Smooth muscle cell (in vitro differentiated cells): ENCODE results near the gene ASCC3. TPM values are rescaled to one million over a fixed set of nuclear protein-coding genes. Genes with fewer than 3 reads are reported as not detected.
A peak's percentile ranks its signal among the peaks of the same experiment; 100 is the strongest.

Experiments
- DNase-seq: peaks from one replicate; lab custom pipeline; 2025; ENCODE audit not compliant: unreplicated experiment; lab: John Stamatoyannopoulos, UW
- H2AFZ ChIP-seq: fragments of 200-600 bp; sonication (generic); 2 replicates; pipeline ENCODE4 v1.6.0; 2016; ENCODE audit warnings: antibody characterized with exemption, low read depth, mild to moderate bottlenecking
- H3F3A ChIP-seq: fragments of 200-600 bp; sonication (generic); 2 replicates; pipeline ENCODE4 v1.6.0; 2017; ENCODE audit warnings: antibody characterized with exemption, low read depth
- H3K27ac ChIP-seq: fragments of 200-600 bp; sonication (generic); 2 replicates; pipeline ENCODE4 v1.5.1; 2016; ENCODE audit warnings: low read depth, mild to moderate bottlenecking
- H3K27me3 ChIP-seq: fragments of 200-600 bp; sonication (generic); 2 replicates; pipeline ENCODE4 v1.6.1; 2016; ENCODE audit warnings: low read depth, mild to moderate bottlenecking
- H3K36me3 ChIP-seq: fragments of 200-600 bp; sonication (generic); 2 replicates; pipeline ENCODE4 v1.5.1; 2016; ENCODE audit warnings: low read depth
- H3K4me1 ChIP-seq: fragments of 200-600 bp; sonication (generic); 2 replicates; pipeline ENCODE4 v1.5.1; 2016; ENCODE audit warnings: low read depth
- H3K4me2 ChIP-seq: fragments of 200-600 bp; sonication (generic); 2 replicates; pipeline ENCODE4 v1.6.0; 2016; ENCODE audit warnings: mild to moderate bottlenecking
- H3K4me3 ChIP-seq: fragments of 200-600 bp; sonication (generic); 2 replicates; pipeline ENCODE4 v1.5.1; 2016; ENCODE audit warnings: mild to moderate bottlenecking
- H3K79me2 ChIP-seq: fragments of 200-600 bp; sonication (generic); 2 replicates; pipeline ENCODE4 v1.6.0; 2016; ENCODE audit warnings: low read depth, mild to moderate bottlenecking
- H3K9ac ChIP-seq: fragments of 200-600 bp; sonication (generic); 2 replicates; pipeline ENCODE4 v1.6.0; 2016; ENCODE audit warnings: low read depth
- H3K9me3 ChIP-seq: fragments of 200-600 bp; sonication (generic); replicated peaks from 2 replicates; pipeline ENCODE4 v1.5.1; 2016; ENCODE audit warnings: low read depth
- H4K20me1 ChIP-seq: fragments of 200-600 bp; sonication (generic); 2 replicates; pipeline ENCODE4 v1.6.0; 2016; ENCODE audit warnings: low read depth
- WGBS: methylation state at CpG from one replicate; pipeline ENCODE4 v1.1.7; 2016; ENCODE audit warnings: low lambda C conversion rate; 5-methylcytosine and 5-hydroxymethylcytosine counted together
- polyA plus RNA-seq: library from polyadenylated mRNA; unstranded; fragments of >200 nt; fragmentation: Nextera tagmentation; extraction: Ambion mirVana; gene quantifications from 2 replicates; pipeline ENCODE4 v1.2.1, GENCODE V29; 2016
- total RNA-seq: library from RNA; depleted of rRNA; stranded (reverse); fragments of >200 nt; gene quantifications from 2 replicates; pipeline ENCODE4 v1.2.3, GENCODE V29; 2014
- TF ChIP-seq, protein P1 (sequence below): fragments of 200-600 bp; sonication (generic); IDR thresholded peaks from 2 replicates; pipeline ENCODE4 v1.5.1; 2017; ENCODE audit warnings: borderline replicate concordance, mild to moderate bottlenecking, antibody characterized with exemption; ENCODE audit not compliant: insufficient read depth, poor library complexity, severe bottlenecking

ASCC3 gene
- total and polyA plus RNA-seq, 2 experiments from 2014 or later = 59.0 to 116 TPM

DNA sequence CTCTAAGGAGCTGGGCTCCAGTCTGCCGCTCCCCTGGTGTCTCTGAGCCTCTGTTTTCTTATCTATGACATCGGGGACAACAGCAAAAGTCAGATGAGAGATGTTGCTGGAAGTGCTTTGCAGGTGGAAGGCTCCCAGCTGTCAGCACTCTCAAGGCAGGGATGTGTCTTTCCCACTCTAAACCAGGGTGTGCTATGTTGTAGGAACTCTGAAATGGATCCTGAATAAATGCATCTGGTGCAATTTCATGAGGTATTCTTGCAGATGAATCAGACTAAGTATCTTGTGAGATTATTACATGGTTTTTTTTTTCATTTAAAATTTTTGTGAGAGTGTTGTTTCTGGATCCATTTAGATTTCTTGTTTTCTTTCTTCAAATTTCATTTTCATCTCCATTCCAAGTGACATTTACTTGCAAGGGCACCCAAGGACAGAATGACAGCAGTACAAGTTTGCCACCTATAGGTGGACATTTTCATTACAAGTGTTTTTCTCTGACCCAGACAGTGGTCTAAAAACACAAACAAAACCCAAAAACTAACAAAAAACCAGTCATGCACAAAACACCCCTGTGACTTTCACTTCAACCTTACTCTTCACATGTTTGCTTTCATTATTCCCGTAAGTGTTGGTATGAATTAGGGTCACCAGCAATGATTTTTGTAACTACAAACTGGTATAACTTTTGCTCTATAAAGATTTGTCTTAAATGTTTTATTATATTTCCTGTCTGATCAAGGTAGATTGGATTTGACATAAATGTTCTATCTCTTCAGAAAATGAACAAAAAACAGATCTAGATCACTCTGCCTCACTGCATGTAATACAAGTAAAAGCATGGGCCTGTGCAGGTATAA, 401.7 kb downstream of the ASCC3 start:
- Histone ChIP-seq H3K4me2 (no peak overlapping the region), H3K4me3 (no peak overlapping the region), H4K20me1 (no peaks in the 10 kb centered on the region), H3K4me1 (no peaks in the 10 kb centered on the region), H3K27me3 (peaks cover 26% of the 10 kb centered on the region), H3K79me2 (no peaks in the 10 kb centered on the region), H3K36me3 (no peaks in the 10 kb centered on the region), H3K27ac (no peak overlapping the region), H3F3A (no peaks in the 10 kb centered on the region), H2AFZ (no peak overlapping the region), H3K9me3 (no peaks in the 10 kb centered on the region), H3K9ac (no peak overlapping the region)
- 66% methylated on average over 3 of the region's 3 CpGs for WGBS
- DNase-seq = no peak
- TF ChIP-seq, protein P1, sequence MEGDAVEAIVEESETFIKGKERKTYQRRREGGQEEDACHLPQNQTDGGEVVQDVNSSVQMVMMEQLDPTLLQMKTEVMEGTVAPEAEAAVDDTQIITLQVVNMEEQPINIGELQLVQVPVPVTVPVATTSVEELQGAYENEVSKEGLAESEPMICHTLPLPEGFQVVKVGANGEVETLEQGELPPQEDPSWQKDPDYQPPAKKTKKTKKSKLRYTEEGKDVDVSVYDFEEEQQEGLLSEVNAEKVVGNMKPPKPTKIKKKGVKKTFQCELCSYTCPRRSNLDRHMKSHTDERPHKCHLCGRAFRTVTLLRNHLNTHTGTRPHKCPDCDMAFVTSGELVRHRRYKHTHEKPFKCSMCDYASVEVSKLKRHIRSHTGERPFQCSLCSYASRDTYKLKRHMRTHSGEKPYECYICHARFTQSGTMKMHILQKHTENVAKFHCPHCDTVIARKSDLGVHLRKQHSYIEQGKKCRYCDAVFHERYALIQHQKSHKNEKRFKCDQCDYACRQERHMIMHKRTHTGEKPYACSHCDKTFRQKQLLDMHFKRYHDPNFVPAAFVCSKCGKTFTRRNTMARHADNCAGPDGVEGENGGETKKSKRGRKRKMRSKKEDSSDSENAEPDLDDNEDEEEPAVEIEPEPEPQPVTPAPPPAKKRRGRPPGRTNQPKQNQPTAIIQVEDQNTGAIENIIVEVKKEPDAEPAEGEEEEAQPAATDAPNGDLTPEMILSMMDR = peak; percentile 80

DNA sequence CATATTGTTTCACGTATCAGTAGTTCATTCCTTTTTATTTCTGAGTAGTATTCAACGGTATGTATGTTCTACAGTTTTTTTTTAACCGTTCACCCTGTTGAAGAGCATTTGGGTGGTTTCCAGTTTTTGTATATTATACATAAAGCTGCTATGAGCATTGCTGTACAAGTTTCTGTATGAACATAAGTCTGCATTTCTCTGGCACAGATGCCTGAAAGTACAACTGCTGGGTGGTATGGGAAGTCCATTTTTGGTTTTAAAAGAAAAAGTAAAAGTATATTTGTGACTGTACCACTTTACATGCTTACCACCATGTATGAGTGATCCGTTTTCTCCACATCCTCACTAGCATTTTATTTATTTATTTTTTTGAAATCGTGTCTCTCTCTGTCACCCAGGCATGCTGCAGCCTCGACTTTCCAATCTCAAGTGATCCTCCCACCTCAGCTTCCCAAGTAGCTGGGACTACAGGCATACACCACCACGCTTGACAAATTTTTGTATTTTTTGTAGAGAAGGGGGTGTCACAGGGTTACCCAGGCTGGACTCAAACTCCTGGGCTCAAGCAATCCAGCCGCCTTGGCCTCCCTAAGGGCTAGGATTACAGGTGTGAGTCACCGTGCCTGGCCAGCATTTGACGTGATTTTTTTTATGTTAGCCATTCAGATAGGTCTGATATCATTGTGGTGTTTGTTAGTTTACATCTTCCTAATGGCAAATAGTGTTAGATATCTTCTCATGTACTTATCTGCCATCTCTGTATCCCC, 405.4 kb downstream of the ASCC3 start:
- WGBS = 80% methylated on average over 10 of the region's 10 CpGs
- Histone ChIP-seq H3K36me3 (no peaks in the 10 kb centered on the region), H3K9me3 (no peaks in the 10 kb centered on the region), H3K9ac (no peak overlapping the region), H3K27me3 (peaks cover 55% of the 10 kb centered on the region), H3F3A (no peaks in the 10 kb centered on the region), H3K79me2 (no peaks in the 10 kb centered on the region), H3K4me1 (no peaks in the 10 kb centered on the region), H3K4me2 (no peak overlapping the region), H4K20me1 (no peaks in the 10 kb centered on the region), H2AFZ (no peak overlapping the region), H3K27ac (no peak overlapping the region), H3K4me3 (no peak overlapping the region)
- no peak for DNase-seq
- TF ChIP-seq, protein P1 = no peak

DNA sequence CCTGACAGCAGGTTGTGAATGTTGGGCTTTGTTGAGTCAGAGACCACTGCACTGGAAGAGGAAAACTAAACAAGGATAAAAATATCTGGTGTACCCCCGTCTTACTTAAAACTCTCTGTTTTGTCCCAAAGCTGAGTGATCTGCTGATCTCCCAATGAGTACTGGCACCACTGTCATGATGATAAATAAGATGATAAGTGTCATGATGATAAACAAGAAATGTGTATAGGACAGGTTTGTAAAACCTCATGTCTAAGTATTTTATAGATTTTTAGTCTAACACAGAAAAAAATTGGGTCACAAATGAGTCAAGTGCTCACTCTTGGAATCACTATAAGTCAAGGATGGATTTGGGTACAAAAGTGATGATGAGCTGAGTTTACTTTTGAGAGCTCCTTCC, 407.9 kb downstream of the ASCC3 start:
- Histone ChIP-seq H2AFZ (no peak overlapping the region), H4K20me1 (no peaks in the 10 kb centered on the region), H3K4me2 (no peak overlapping the region), H3K4me3 (no peak overlapping the region), H3K27ac (no peak overlapping the region), H3K36me3 (no peaks in the 10 kb centered on the region), H3K79me2 (no peaks in the 10 kb centered on the region), H3K9me3 (no peaks in the 10 kb centered on the region), H3K4me1 (peaks cover 6% of the 10 kb centered on the region), H3K9ac (no peak overlapping the region), H3K27me3 (peaks cover 76% of the 10 kb centered on the region), H3F3A (no peaks in the 10 kb centered on the region)
- TF ChIP-seq, protein P1 = no peak
- no peak for DNase-seq
- WGBS = 56% methylated on average over 1 of the region's 1 CpG
